Activated T-cell treated with anti-CD3 and anti-CD28 coated beads for 1 hour (primary cell): ENCODE data around the gene MRPS24.
"Not testable (repeated sequence)": the region's sequence is repeated elsewhere in the genome, so short reads cannot be mapped to it uniquely, and the experiment has no call there.

Source experiments
- DNase-seq: peaks from one replicate; pipeline ENCODE4 v3.0.0-alpha.2; 2020; ENCODE audit warnings: low read depth

MRPS24 gene

DNA sequence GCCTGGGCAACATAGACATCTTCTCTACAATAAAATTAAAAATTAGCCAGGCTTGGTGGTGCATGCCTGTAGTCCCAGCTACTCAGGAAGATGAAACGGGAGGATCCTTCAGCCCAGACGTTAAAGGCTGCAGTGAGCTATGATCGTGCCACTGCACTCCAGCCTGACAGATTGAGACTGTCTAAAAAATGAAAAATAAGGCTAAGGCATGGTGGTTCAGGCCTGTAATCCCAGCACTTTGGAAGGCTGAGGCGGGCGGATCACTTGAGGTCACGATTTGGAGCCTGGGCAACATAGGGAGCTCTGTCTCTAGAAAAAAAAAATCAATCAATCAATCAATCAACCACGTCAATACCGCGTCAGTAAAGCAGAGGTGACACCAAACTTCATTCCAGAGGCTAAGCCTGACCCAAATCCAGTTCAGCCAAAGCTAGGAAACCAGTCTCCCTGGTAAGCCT lies 31.1 kb downstream of the MRPS24 start:
- DNase-seq = no peak

DNA sequence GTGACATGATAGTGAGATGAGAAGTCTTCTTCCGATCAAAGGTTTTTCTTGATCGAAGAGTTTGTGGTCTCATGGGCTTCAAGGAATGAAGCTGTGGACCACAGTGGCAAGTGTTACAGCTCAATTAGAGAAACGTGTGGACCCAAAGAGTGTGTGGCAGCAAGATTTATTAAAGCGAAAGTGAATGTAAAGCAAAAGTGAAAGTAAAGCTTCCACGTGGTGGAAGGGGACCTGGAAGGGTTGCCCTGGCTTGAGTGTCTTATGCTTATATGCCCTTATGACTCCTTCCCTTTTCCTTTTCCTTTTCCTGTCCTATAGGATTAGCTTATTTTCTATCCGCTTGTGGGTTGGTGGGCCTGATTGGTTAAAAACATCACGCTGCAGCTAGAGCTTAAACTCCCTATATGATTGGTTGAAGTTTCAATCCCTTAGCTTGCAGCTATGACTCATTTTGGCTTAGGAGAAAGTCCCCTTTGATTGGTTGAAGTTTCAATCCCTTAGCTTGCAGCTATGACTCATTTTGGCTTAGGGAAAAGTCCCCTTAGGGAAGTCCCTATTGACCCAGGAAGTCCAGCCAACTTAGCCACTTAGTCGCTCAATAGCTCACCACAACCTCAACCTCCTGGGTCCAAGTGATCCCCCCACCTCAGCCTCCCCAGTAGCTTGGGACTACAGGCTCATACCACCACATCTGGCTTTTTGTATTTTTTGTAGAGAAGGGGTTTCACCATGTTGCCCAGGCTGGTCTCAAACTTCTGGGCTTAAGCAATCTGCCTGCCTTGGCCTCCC lies 34.7 kb downstream of the MRPS24 start:
- DNase-seq = peak; percentile 2

DNA sequence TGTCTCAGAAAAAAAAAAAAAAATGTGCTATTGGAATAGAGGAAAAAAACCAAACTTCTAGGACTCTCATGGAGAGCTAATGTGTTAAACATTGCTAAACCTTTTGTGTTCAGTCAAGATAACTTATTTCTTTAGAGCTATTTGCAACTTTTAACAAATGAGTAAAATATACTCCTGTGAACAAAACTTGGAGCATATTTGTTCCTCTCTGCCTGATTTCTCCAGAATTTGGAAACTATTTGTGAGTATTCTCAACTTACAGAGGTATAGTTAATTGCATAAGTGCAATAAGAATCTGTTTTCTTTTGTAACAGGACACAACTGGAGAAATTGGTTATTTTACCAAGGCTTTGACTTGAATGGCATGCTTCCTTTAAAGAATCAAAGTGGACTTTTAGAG lies 38.4 kb downstream of the MRPS24 start:
- not testable (repeated sequence) for DNase-seq

DNA sequence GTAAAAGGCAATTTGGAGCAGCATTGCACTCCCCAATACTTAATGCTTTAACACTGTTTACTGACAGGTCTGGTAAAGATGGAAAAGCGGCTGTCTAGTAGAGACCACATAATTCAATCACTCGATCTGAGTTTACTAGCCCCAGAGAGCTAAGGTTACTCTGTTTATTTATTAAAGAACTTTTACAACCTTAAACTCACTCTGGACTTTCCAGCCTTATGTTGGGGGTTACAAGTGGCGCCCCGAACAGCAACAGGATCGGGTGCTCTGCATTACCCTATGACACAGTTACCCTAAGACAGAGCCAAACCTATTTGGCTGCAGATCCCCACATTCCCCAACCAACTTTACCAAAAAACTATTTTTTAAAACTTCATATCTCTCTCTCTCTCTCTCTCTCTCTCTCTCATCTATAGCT lies 43.9 kb downstream of the MRPS24 start:
- DNase-seq = no peak

DNA sequence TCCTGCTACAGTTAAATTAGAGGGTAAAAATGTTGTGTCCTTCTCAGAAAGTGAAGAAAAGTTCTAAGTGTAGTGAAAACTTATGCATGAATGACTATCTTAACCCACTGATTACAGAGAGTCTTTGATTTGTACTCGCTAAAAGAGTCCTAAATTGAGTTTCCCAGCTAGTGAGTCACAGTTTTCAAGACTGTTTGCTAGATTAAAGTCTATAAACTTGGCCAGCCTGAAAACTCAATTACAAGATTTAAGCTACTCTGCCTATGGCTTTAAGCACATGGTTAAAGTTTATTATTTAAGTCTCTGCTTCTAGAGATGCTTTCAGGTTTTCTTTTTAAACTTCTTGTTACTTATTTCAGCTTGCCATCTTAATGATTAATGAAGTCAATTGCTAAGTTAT lies 44.4 kb downstream of the MRPS24 start:
- DNase-seq = no peak

DNA sequence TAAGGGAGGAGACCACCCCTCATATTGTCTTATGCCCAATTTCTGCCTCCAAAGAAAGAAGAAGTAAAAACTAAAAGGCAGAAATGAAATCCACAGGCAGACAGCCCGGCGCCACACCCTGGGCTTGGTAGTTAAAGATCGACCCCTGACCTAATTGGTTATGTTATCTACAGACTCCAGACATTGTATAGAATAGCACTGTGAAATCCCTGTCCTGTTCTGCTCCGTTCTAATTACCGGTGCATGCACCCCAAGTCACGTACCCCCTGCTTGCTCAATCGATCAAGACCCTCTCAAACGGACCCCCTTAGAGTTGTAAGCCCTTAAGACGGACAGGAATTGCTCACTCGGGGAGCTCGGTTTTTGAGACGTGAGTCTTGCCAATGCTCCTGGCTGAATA lies 44.8 kb downstream of the MRPS24 start:
- not testable (repeated sequence) for DNase-seq

DNA sequence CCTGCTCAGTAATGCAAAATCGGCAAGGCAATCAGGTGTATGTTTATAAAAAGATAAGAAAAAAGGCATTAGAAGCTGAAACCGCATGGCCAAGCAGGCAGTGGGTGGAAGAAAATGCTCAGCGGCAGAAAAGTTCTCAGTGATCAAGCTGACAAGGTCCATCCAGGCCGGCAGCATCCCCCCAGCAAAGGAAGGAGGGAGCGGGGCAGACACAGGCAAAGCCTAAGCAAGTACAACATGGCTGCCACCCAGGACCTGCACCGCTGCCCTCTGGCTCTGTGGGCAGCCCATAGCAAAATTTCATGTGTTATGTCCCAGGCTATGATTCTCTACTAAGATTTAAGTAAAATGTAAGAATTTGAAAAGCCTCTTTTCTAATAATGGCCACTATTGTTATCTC lies 45.4 kb downstream of the MRPS24 start:
- DNase-seq = no peak

DNA sequence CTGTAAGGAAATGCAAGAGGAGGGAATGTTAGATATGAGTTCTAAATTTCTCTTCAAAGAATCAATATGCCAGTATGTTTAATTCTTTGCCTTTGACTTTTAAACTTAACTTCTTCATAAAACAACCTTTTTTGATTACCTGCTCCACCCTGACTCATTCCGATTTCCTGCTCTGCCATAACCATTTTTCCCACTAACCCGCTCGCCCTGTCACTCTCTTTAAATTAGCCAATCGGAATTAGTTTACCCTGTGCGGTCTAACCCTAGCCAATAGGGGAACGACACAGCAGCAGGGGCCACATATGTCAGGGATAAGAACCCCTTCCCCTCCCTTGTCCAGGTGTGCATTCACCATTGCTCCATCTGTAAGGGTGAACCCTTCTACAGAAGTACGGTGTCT lies 45.9 kb downstream of the MRPS24 start:
- not testable (repeated sequence) for DNase-seq
